GM12892 (cell line): ENCODE data around the gene NFE2.

Experiments
- POLR2AphosphoS5 ChIP-seq: IDR thresholded peaks from 2 replicates; pipeline ENCODE4 v1.6.1; 2011; ENCODE audit warnings: low read depth, low read length, control low read depth
- TAF1 ChIP-seq: IDR thresholded peaks from 2 replicates; pipeline ENCODE4 v1.6.1; 2011; ENCODE audit warnings: low read depth, mild to moderate bottlenecking, control low read depth, low read length, borderline replicate concordance

- TF ChIP-seq TAF1 (peak; percentile 91), POLR2AphosphoS5 (peak; percentile 80; the same call in 1 of the 2 replicates)
Measured at GRCh38 chr12:54324617-54325441, 24.0 kb upstream of the NFE2 start, which contains the start of gene COPZ1.
